HG03060 (cell line): ENCODE data around the gene MEF2B.
"Not testable (repeated sequence)": the region's sequence is repeated elsewhere in the genome, so short reads cannot be mapped to it uniquely, and the experiment has no call there.

Experiments
- ATAC-seq: cut with Tn5 transposase; IDR thresholded peaks from one replicate; pipeline ENCODE4 v1.9.1; 2021; ENCODE audit warnings: low read depth, moderate number of reproducible peaks; ENCODE audit not compliant: unreplicated experiment

Gene MEF2B

GRCh38 chr19:19193926-19194325, 23.9 kb upstream of the MEF2B start:
- no peak for ATAC-seq

GRCh38 chr19:19192910-19193423, 22.9 kb upstream of the MEF2B start:
- no peak for ATAC-seq

- peak; percentile 80 for ATAC-seq
Observed at GRCh38 chr19:19192078-19192882, 22.2 kb upstream of the MEF2B start, which contains the start of the genes BORCS8 and RFXANK. Gene BORCS8 (minus strand): TSS chr19:19192152. CDS start chr19:19192117, 35 bp downstream. Gene RFXANK (plus strand): TSS chr19:19192258. CDS start chr19:19193947, 1,689 bp downstream.

- no peak for ATAC-seq
Observed at GRCh38 chr19:19191768-19192077, 21.7 kb upstream of the MEF2B start.

- no peak for ATAC-seq
Observed at GRCh38 chr19:19186742-19187141, 16.7 kb upstream of the MEF2B start.

- no peak for ATAC-seq
Observed at GRCh38 chr19:19185853-19186740, 16.0 kb upstream of the MEF2B start.

- ATAC-seq: no peak
Observed at GRCh38 chr19:19181488-19181998, 11.5 kb upstream of the MEF2B start.

GRCh38 chr19:19179548-19180441, 9.7 kb upstream of the MEF2B start:
- no peak for ATAC-seq

GRCh38 chr19:19176950-19177349, 6.9 kb upstream of the MEF2B start:
- ATAC-seq: no peak

- ATAC-seq: not testable (repeated sequence)
Observed at GRCh38 chr19:19173243-19173642, 3.2 kb upstream of the MEF2B start.

GRCh38 chr19:19171821-19172532, 1.9 kb upstream of the MEF2B start:
- ATAC-seq: no peak

GRCh38 chr19:19170873-19171672, 1.0 kb upstream of the MEF2B start:
- no peak for ATAC-seq

GRCh38 chr19:19169236-19170052, 619 bp downstream of the MEF2B start:
- no peak for ATAC-seq

- ATAC-seq: no peak
Observed at GRCh38 chr19:19167612-19168011, 2.5 kb downstream of the MEF2B start.

GRCh38 chr19:19165396-19165795, 4.7 kb downstream of the MEF2B start:
- no peak for ATAC-seq

- no peak for ATAC-seq
Observed at GRCh38 chr19:19162495-19162894, 7.6 kb downstream of the MEF2B start.

GRCh38 chr19:19160461-19161035, 9.5 kb downstream of the MEF2B start:
- ATAC-seq: no peak
